Stimulated activated naive CD4-positive, alpha-beta T cell treated with Interleukin-2 at 50 U/mL for 16 hours (primary cell): ENCODE measurements around the gene NSFL1C.

Experiments used
- DNase-seq: peaks from one replicate; lab custom pipeline; 2025; lab: John Stamatoyannopoulos, UW

Gene NSFL1C

GRCh38 chr20:1484438-1485116 is 17.9 kb upstream of the NSFL1C start:
- no peak for DNase-seq

GRCh38 chr20:1479831-1480595 is 13.4 kb upstream of the NSFL1C start:
- DNase-seq: no peak

- no peak for DNase-seq
Observed at GRCh38 chr20:1478566-1478965, 11.9 kb upstream of the NSFL1C start.

GRCh38 chr20:1477896-1478490 is 11.3 kb upstream of the NSFL1C start:
- no peak for DNase-seq

GRCh38 chr20:1474817-1475603 is 8.4 kb upstream of the NSFL1C start:
- no peak for DNase-seq

GRCh38 chr20:1474325-1474724 is 7.7 kb upstream of the NSFL1C start:
- DNase-seq: no peak

GRCh38 chr20:1473246-1474220 is 6.9 kb upstream of the NSFL1C start:
- no peak for DNase-seq

- no peak for DNase-seq
Observed at GRCh38 chr20:1472556-1473245, 6.1 kb upstream of the NSFL1C start.

GRCh38 chr20:1471242-1471641 is 4.6 kb upstream of the NSFL1C start:
- no peak for DNase-seq

- DNase-seq: no peak
Observed at GRCh38 chr20:1469925-1470571, 3.4 kb upstream of the NSFL1C start.

GRCh38 chr20:1469306-1469905 is 2.8 kb upstream of the NSFL1C start:
- DNase-seq: no peak

- DNase-seq: no peak
Observed at GRCh38 chr20:1468117-1468624, 1.5 kb upstream of the NSFL1C start.

GRCh38 chr20:1467355-1468116 is 887 bp upstream of the NSFL1C start:
- no peak for DNase-seq

GRCh38 chr20:1467082-1467354 is 369 bp upstream of the NSFL1C start:
- DNase-seq: no peak

- no peak for DNase-seq
Observed at GRCh38 chr20:1465470-1466210, 1.0 kb downstream of the NSFL1C start.

- DNase-seq: no peak
Observed at GRCh38 chr20:1463971-1464570, 2.6 kb downstream of the NSFL1C start.

- DNase-seq: no peak
Observed at GRCh38 chr20:1462834-1463233, 3.8 kb downstream of the NSFL1C start.

- DNase-seq: no peak
Observed at GRCh38 chr20:1462001-1462400, 4.6 kb downstream of the NSFL1C start.
